Measurements from ENCODE around the gene SPPL2B.

SPPL2B gene

GRCh38 chr19:2286402-2287140, 41.9 kb upstream of the SPPL2B start:
- no peak overlapping the region for H3K27ac ChIP-seq
- TF ChIP-seq CTCF (conservative IDR thresholded peaks at IDR 0.05) = no peak

- TF ChIP-seq CTCF (conservative IDR thresholded peaks at IDR 0.05) = no peak
Measured at GRCh38 chr19:2287585-2288337, 40.7 kb upstream of the SPPL2B start.

GRCh38 chr19:2288338-2288817, 40.1 kb upstream of the SPPL2B start:
- TF ChIP-seq CTCF (conservative IDR thresholded peaks at IDR 0.05) = no peak
- no peak overlapping the region for H3K27ac ChIP-seq

More at GRCh38 chr19:2287585-2288337, 40.7 kb upstream of the SPPL2B start:
- no peak overlapping the region for H3K27ac ChIP-seq

GRCh38 chr19:2288818-2289713, 39.4 kb upstream of the SPPL2B start:
- H3K27ac ChIP-seq = peak overlapping the region; percentile 79
- TF ChIP-seq CTCF (conservative IDR thresholded peaks at IDR 0.05) = no peak

- no peak for TF ChIP-seq CTCF (conservative IDR thresholded peaks at IDR 0.05)
- peak overlapping the region; percentile 79 for H3K27ac ChIP-seq
Measured at GRCh38 chr19:2289714-2290435, 38.6 kb upstream of the SPPL2B start.

GRCh38 chr19:2290441-2291184, 37.9 kb upstream of the SPPL2B start:
- TF ChIP-seq CTCF (conservative IDR thresholded peaks at IDR 0.05) = no peak
- peak overlapping the region; percentile 79 for H3K27ac ChIP-seq

Measured in VCaP (cell line).